ENCODE results near the gene SHLD3.
"Not testable (repeated sequence)": the region's sequence is repeated elsewhere in the genome, so short reads cannot be mapped to it uniquely, and the experiment has no call there.

SHLD3 gene

GRCh38 chr5:65624571-65625555 lies at the start of gene SHLD3, which contains the start of gene TRAPPC13:
TSS of gene SHLD3 (plus strand) at chr5:65625027. CDS start at chr5:65629588, 4,561 bp downstream.
TSS of gene TRAPPC13 (plus strand) at chr5:65625027. CDS start at chr5:65625061, 34 bp downstream.
- no peak for TF ChIP-seq CTCF (IDR thresholded peaks at IDR 0.05; ENCODE audit: borderline replicate concordance, control extremely low read depth, extremely low read depth, insufficient read depth, missing control alignments)
- in situ Hi-C loops (cut with MboI; ENCODE audit: low sequenced_read_pairs, unreplicated experiment), result no loop called here
- DNase-seq (ENCODE audit: low spot score), result peak; percentile 76

GRCh38 chr5:65577141-65577540 lies 47.7 kb upstream of the SHLD3 start:
- in situ Hi-C loops (cut with MboI; ENCODE audit: low sequenced_read_pairs, unreplicated experiment), result no loop called here
- DNase-seq (ENCODE audit: low spot score), result no peak
- TF ChIP-seq CTCF (IDR thresholded peaks at IDR 0.05; ENCODE audit: borderline replicate concordance, control extremely low read depth, extremely low read depth, insufficient read depth, missing control alignments), result no peak

- DNase-seq (ENCODE audit: low spot score), result no peak
- in situ Hi-C loops (cut with MboI; ENCODE audit: low sequenced_read_pairs, unreplicated experiment), result no loop called here
- TF ChIP-seq CTCF (IDR thresholded peaks at IDR 0.05; ENCODE audit: borderline replicate concordance, control extremely low read depth, extremely low read depth, insufficient read depth, missing control alignments), result no peak
Observed at GRCh38 chr5:65588694-65589093, 36.1 kb upstream of the SHLD3 start.

- in situ Hi-C loops (cut with MboI; ENCODE audit: low sequenced_read_pairs, unreplicated experiment); DNase-seq (ENCODE audit: low spot score): not testable (repeated sequence)
Observed at GRCh38 chr5:65601761-65602160, 23.1 kb upstream of the SHLD3 start.

GRCh38 chr5:65611524-65611923 lies 13.3 kb upstream of the SHLD3 start:
- no peak for TF ChIP-seq CTCF (IDR thresholded peaks at IDR 0.05; ENCODE audit: borderline replicate concordance, control extremely low read depth, extremely low read depth, insufficient read depth, missing control alignments)
- in situ Hi-C loops (cut with MboI; ENCODE audit: low sequenced_read_pairs, unreplicated experiment), result no loop called here
- no peak for DNase-seq (ENCODE audit: low spot score)

- in situ Hi-C loops (cut with MboI; ENCODE audit: low sequenced_read_pairs, unreplicated experiment), result no loop called here
- DNase-seq (ENCODE audit: low spot score), result no peak
- no peak for TF ChIP-seq CTCF (IDR thresholded peaks at IDR 0.05; ENCODE audit: borderline replicate concordance, control extremely low read depth, extremely low read depth, insufficient read depth, missing control alignments)
Observed at GRCh38 chr5:65612298-65612907, 12.4 kb upstream of the SHLD3 start.

- no peak for DNase-seq (ENCODE audit: low spot score)
- no peak for TF ChIP-seq CTCF (IDR thresholded peaks at IDR 0.05; ENCODE audit: borderline replicate concordance, control extremely low read depth, extremely low read depth, insufficient read depth, missing control alignments)
- in situ Hi-C loops (cut with MboI; ENCODE audit: low sequenced_read_pairs, unreplicated experiment), result no loop called here
Observed at GRCh38 chr5:65620021-65620420, 4.8 kb upstream of the SHLD3 start.

GRCh38 chr5:65621961-65622360 lies 2.9 kb upstream of the SHLD3 start:
- in situ Hi-C loops (cut with MboI; ENCODE audit: low sequenced_read_pairs, unreplicated experiment); DNase-seq (ENCODE audit: low spot score): not testable (repeated sequence)

Data from GM13976 (cell line).